ENCODE measurements around the gene SLC2A9.
"Not testable (repeated sequence)": the region's sequence is repeated elsewhere in the genome, so short reads cannot be mapped to it uniquely, and the experiment has no call there.

SLC2A9 gene

GRCh38 chr4:9933956-9934355, 87.3 kb downstream of the SLC2A9 start:
- in situ Hi-C loops (cut with HindIII; ENCODE audit: low sequenced_read_pairs) = no loop called here

DNA sequence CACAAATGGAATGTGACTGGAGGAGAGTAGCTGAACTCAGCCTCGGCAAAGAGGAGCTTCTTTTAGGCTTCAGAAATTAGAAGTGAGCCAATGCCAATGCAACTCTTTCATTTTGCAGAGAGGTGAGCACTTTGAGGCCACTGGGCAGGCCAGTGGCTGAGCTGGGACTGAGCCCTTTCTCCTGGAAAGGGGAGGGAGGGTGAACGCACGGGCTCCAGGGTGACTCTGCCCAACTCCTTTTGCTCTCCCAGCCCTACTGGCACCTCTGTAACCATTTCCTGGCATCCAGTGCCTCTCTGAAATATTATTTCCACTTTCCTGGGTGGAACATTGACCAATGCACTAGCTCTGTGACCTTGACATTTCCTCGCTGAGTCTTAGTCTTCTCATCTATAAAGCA, 88.1 kb downstream of the SLC2A9 start:
- in situ Hi-C loops (cut with HindIII; ENCODE audit: low sequenced_read_pairs) = no loop called here

DNA sequence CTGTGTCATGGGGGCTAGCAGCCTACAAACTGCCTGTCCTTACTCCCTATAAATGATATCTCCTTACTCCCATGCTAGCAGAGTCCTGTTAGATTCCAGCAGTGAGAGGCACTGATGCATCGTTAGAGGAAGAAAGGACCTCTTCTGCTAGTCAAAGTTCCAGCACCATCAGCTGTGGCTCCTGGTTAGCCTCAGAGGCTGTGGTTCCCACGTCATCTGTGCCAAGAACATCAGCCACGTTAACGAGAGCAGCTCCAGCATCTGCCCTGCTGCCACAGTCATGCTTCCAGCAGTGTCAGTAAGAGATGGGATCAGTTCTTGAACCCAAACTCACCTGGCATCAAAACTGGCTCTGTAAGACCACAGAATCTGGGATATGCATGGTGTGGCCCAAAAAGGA, 88.5 kb downstream of the SLC2A9 start:
- in situ Hi-C loops (cut with HindIII; ENCODE audit: low sequenced_read_pairs) = no loop called here

GRCh38 chr4:9931146-9931545, 90.2 kb downstream of the SLC2A9 start:
- in situ Hi-C loops (cut with HindIII; ENCODE audit: low sequenced_read_pairs) = no loop called here

DNA sequence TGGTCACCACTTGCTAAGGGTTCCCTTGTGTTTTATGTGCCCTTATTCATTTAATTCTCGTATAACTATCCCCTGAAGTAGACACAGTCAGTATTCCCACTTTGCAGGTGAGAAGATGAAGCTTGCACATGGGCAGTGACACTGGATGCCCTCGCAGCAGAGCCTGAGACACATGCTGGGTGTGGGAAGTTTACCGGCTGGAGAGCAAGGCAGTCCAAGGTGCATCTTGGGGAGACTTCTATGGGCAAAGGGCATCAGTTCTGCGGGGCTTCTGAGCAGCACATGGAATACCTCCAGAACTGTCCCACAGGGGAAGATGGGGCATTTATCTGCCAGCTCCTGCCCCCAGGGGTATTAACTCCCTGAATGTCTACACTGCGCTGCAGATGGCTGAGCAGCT, 92.2 kb downstream of the SLC2A9 start:
- in situ Hi-C loops (cut with HindIII; ENCODE audit: low sequenced_read_pairs) = no loop called here

DNA sequence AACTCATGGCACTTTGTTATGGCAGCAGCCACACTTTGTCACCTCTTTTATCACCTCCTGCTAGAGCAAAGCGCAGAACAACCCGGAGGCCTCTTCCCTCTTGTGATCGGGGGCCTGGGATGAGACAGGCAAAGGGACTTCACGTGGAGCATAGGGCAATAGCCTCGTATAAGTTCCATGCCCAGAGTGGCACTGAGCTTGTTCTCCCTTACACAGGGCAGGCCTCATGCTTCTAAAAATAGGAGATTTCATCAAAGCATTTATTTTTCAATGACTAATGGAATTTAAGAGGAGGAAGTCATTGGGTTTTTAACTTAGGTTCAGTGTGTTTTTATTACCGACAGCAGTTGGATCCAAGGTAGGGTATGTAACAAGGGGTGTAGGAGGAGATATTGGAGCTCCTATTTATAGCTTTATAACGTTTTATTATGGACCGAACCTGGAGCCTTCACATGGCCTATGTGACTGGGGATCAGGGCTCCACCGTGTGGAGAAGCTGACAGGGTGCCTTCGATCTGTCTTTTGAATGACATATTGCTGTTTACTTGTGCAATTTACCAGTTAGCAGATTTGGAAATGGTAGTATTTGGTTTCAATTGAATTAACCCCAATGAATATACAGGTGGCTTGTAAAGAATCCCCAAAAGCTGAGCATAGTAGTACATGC, 93.8 kb downstream of the SLC2A9 start:
- in situ Hi-C loops (cut with HindIII; ENCODE audit: low sequenced_read_pairs) = no loop called here

DNA sequence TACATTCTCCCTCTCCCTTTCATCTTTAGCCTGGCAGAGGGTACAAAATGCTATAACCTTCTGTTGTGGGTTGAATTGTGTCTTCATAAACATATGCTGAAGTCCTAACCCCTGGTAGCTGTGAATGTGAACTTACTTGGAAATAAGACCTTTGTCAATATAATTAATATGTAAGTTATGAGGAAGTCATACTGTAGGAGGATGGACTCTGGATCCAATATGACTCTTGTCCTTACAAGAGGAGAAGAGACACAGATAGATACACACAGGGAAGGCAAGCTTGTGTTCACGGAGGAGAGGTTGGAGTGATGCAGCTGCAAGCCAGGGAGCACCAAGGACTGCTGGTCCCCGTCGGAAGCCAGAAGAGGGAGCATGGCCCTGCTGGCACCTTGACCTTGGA, 94.7 kb downstream of the SLC2A9 start:
- in situ Hi-C loops (cut with HindIII; ENCODE audit: low sequenced_read_pairs) = no loop called here

- in situ Hi-C loops (cut with HindIII; ENCODE audit: low sequenced_read_pairs) = no loop called here
Observed at GRCh38 chr4:9925750-9926439, 95.4 kb downstream of the SLC2A9 start.

- in situ Hi-C loops (cut with HindIII; ENCODE audit: low sequenced_read_pairs) = no loop called here
Observed at GRCh38 chr4:9924750-9925149, 96.5 kb downstream of the SLC2A9 start.

- in situ Hi-C loops (cut with HindIII; ENCODE audit: low sequenced_read_pairs) = no loop called here
Observed at GRCh38 chr4:9923195-9923812, 98.0 kb downstream of the SLC2A9 start.

DNA sequence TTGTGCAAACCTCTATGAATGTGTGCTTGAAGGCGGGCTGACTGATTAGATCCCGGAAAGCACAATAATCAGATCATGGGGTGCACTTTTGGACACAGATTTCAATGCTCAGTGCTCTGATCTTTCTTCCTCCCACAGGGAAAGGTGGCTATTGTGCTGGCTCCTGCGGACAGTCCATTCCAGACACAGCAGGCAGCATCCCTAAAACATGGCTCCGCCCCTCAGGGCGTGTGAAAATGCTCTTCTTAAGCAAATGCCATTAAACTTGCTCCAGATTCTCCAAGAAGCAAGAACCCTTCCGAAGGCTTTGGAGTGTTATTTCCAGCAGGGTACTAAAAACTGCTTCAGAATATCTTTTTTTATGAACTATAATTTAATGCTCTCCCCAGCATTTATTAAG, 100.0 kb downstream of the SLC2A9 start:
- in situ Hi-C loops (cut with HindIII; ENCODE audit: low sequenced_read_pairs) = no loop called here

DNA sequence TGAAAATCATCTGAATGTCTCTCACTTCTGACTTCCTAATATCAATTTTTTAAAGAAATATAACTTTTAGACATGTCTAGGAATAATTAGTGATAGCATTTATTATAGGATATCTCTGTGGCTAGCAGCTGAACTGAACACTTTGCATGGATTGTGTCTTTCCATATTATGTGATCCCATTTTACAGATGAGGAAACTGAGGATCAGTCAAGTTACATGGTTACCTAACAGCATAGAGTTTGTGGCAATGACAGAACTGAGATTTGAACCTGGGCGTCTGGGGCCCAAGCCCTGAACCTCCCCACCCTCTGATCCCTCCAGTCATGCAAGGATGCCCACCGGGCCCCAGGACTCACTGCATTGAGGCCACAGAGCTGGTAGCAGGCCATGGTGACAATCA, 101.3 kb downstream of the SLC2A9 start:
- in situ Hi-C loops (cut with HindIII; ENCODE audit: low sequenced_read_pairs) = no loop called here

DNA sequence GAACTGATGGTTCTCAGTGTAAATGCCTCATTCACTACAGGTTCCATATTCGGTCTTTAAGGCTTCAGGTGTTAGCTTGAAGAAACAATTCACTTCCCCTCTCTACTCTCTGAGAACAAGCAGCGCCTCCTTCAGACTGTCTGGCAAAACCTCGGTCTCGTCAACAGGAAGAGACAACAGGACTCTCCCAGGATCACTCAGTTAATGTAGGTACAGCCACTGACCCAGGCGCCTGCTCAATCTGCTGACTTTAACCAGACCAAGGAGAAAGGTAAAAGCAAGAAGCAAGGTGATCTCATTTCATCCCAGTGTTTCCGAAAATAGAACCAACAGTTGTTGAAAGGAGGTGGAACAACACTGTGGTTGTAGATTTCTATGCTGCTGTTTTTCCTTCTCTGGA, 102.2 kb downstream of the SLC2A9 start:
- in situ Hi-C loops (cut with HindIII; ENCODE audit: low sequenced_read_pairs) = no loop called here

DNA sequence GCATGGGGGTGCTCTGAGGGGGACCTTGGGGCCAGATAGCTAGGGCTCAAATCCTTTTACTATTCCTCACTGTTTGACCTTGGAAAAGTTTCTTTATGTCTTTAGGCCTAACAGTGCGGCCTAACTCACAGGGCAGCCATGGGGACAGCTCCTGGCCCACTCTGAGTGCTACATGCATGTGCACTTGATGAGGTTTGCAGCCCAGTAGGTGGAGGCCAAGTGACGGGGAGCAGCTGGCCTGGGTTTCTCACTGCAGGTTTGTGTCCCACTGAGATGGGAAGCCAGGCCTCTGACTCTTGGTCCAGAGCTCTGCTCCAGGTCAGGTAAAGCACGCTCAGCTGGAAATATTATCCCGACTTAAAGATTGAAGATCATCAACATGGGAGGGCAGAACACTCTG, 102.8 kb downstream of the SLC2A9 start:
- in situ Hi-C loops (cut with HindIII; ENCODE audit: low sequenced_read_pairs) = no loop called here

DNA sequence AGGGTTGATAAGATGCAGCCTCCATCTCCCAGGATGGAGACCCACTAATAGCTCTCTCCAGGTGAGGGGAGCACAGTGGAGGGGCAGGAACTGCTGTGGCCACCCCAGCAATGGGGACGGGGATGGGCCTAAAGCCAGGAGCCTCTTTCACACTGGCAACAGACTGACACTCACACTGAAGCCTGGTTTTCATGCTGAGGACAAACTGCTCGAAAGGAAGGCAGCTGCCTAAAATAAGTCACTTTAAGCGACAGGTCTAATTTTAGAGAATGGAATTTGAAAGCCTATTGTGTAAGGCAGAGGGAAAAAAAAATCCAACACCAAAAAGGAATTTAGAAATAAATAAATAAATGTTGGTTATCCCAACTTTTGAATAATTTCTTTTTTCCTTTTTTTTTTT, 104.4 kb downstream of the SLC2A9 start:
- in situ Hi-C loops (cut with HindIII; ENCODE audit: low sequenced_read_pairs) = no loop called here

DNA sequence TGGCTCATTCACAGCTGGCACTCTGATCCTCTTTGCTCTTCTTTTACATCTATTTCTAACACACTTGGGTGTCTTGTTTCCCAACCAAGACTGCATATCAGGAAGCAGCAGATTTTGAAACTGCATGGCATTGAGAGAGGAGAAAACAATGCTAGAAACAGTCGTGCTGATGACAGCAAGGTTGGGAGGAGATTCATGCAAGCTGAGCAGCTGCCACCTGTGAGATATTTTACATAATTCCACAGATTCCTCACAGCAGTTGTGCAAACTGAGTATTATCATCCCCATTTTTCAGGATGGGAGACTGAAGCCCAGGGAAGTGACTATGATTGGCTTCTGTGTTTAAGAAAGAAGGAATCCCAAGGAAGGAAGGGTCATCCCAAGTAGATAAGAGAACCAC, 105.0 kb downstream of the SLC2A9 start:
- in situ Hi-C loops (cut with HindIII; ENCODE audit: low sequenced_read_pairs) = no loop called here

GRCh38 chr4:9913846-9914245, 107.5 kb downstream of the SLC2A9 start:
- in situ Hi-C loops (cut with HindIII; ENCODE audit: low sequenced_read_pairs) = no loop called here

GRCh38 chr4:9906996-9907395, 114.3 kb downstream of the SLC2A9 start:
- in situ Hi-C loops (cut with HindIII; ENCODE audit: low sequenced_read_pairs) = no loop called here

DNA sequence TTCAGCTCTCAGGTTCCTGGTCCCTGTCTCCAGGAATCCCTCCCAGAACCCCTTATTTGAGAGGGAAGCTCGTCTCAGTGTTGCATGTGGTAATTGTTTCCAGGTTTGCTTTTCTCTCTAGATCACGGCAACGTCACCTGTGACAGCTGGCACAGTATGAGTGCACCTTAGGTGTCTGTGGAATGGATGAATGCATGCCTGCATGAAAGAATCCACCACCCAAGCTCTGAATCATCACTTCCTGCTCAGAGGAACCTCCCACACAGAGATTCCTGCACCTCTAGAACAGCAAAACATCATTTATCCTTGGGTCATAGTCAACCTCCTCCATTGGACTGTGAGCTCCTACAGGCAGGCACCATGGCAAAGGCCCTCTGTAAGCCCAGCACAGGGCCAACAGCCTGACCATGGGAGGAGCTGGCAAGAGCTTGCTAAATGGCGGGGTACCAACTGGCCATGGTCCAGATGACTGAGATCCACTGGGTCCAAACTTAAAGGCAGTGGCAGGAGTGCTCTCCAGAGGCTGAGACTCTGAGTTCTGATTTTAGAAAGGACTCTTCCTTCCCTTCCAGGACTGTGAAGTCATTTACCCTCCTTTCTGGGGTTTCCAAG, 116.2 kb downstream of the SLC2A9 start:
- in situ Hi-C loops (cut with HindIII; ENCODE audit: low sequenced_read_pairs) = no loop called here

DNA sequence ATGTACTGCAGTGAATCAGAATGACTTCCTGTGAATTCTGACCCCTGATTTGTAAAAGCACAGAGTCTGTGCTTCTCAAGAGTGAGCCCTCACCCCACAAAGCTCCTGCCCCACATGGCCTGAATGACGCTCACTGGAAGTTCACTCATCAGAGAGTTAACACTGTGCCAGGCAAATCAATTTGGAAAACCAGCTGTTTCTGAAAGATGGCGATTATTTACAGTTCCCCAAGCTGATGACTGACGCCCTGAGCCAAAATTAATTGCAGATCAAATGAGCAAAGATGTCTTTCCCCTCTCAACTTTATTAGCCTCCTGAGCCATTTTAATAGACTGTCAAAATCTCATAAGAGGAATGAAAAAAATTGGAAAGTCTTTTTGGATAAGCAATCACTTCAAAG, 118.0 kb downstream of the SLC2A9 start:
- in situ Hi-C loops (cut with HindIII; ENCODE audit: low sequenced_read_pairs) = no loop called here

GRCh38 chr4:9901257-9901656, 120.0 kb downstream of the SLC2A9 start:
- in situ Hi-C loops (cut with HindIII; ENCODE audit: low sequenced_read_pairs) = no loop called here

DNA sequence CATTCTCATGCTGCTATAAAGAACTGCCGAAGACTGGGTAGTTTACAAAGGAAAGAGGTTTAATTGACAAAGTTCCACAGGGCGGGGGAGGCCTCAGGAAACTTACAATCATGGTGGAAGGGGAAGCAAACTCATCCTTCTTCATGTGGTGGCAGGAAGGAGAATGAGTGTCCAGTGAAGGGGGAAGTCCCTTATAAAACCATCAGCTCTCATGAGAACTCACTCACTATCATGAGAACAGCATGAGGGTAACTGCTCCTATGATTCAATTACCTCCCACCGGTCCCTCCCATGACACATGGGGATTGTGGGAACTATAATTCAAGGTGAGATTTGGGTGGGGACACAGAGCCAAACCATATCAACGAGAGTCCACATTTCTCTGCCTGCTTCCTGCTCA, 120.7 kb downstream of the SLC2A9 start:
- in situ Hi-C loops (cut with HindIII; ENCODE audit: low sequenced_read_pairs) = not testable (repeated sequence)

Measured in endothelial cell of hepatic sinusoid (primary cell).